Fibroblast of villous mesenchyme (primary cell): Measurements from ENCODE around the gene CCDC190. TPM values are rescaled to one million over a fixed set of nuclear protein-coding genes. Genes with fewer than 3 reads are reported as not detected.

Source experiments
- DNase-seq: peaks from one replicate; pipeline ENCODE4 v3.0.0-alpha.2; 2010; ENCODE audit warnings: low read depth
- H3K4me3 ChIP-seq: 2 replicates; pipeline ENCODE4 v1.5.1; 2011; ENCODE audit warnings: low read depth, mild to moderate bottlenecking, low read length
- total RNA-seq: library from RNA; depleted of rRNA; stranded (reverse); fragments of >200 nt; gene quantifications from 2 replicates; pipeline ENCODE4 v1.2.3, GENCODE V29; 2012
- TF ChIP-seq, protein P1 (sequence below): IDR thresholded peaks from 2 replicates; pipeline ENCODE4 v1.5.1; 2012; ENCODE audit warnings: low read depth, mild to moderate bottlenecking, low read length; ENCODE audit not compliant: insufficient read depth

CCDC190 gene, protein sequence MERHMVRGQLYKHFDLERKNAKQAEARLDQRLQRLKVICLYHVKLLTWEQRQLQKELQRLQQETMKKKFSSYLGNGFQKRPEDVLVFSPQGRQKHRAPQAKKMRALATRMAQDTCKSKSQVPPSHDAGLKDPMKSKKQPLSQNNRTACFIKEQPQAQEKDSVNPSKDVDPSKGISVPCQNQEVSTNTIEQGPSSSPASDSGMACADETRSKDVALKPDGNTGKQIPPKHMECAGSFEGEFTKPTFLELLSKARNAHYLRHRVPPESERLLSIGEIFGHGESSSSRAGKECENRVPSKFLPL
- 0.43 TPM in 1 of 2 replicates, not detected in the other for total RNA-seq

DNA sequence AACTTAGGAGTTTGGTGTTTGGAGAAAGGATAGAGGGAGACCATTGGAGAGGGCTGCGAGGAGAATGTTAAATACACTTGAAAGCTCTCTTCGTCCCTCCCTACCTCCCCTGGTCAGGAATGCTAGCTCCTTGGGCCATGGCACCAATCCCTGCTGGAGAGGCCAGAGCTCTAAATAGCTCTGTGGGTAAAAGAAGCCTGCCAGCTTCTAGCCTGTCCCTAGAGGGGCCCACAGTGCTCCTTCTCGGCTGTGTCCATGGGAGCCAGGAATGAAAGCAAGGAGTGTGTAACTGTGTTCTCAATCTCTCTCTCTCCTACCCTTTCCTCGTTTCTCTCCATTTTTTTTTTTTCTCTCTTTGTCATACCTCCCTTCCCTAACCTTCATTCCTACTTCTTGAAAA is at the start of gene CCDC190:
Gene CCDC190, minus strand, starts transcription at position 75 of the 400 bp plus-strand sequence. CDS start 1,529 bp downstream, outside the sequence.
- no peak for DNase-seq
- TF ChIP-seq, protein P1, sequence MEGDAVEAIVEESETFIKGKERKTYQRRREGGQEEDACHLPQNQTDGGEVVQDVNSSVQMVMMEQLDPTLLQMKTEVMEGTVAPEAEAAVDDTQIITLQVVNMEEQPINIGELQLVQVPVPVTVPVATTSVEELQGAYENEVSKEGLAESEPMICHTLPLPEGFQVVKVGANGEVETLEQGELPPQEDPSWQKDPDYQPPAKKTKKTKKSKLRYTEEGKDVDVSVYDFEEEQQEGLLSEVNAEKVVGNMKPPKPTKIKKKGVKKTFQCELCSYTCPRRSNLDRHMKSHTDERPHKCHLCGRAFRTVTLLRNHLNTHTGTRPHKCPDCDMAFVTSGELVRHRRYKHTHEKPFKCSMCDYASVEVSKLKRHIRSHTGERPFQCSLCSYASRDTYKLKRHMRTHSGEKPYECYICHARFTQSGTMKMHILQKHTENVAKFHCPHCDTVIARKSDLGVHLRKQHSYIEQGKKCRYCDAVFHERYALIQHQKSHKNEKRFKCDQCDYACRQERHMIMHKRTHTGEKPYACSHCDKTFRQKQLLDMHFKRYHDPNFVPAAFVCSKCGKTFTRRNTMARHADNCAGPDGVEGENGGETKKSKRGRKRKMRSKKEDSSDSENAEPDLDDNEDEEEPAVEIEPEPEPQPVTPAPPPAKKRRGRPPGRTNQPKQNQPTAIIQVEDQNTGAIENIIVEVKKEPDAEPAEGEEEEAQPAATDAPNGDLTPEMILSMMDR: no peak

DNA sequence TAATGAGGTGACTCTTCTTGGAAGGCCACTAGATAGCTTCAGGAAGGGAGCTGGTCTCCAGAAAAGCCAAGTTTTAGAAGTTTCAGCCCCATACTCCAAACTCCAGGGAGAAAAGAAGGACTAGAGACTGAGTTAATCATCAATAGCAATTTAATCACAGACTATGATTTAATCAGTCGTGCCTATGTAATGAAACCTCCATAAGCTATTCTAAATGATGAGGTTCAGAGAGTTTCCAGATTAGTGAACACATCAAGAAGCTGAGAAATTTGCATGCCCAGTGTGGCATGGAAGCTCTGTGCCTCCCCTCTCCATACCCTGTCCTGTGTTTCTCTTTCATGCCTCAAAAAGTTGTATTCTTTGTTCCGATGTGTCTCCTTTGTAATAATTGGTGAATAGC is 49.2 kb upstream of the CCDC190 start:
- no peak for DNase-seq
- H3K4me3 ChIP-seq: no peak overlapping the region
- TF ChIP-seq, protein P1: no peak

More for the DNA sequence above, at the start of gene CCDC190:
- H3K4me3 ChIP-seq: no peak within 1 kb of the TSS

DNA sequence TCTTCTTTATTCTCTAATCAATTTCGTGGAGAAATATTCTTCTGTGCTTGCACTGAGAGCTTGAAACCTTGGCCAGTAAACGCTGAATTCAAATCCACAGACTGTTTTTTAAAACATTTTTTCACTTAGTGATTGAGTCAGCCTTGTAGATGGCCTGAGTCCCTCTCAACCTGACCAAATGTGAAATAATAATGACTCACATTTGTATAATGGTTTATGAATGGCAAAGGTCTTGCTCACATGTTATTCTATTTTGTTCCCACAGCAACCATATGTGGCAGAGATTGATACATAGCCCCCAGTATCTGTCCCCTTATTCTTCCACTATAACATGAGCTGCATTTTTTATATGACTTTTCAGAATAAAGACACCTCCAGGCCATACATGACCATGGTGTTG is 47.8 kb upstream of the CCDC190 start:
- peak; percentile 24 for DNase-seq
- TF ChIP-seq, protein P1: no peak
- no peak overlapping the region for H3K4me3 ChIP-seq

DNA sequence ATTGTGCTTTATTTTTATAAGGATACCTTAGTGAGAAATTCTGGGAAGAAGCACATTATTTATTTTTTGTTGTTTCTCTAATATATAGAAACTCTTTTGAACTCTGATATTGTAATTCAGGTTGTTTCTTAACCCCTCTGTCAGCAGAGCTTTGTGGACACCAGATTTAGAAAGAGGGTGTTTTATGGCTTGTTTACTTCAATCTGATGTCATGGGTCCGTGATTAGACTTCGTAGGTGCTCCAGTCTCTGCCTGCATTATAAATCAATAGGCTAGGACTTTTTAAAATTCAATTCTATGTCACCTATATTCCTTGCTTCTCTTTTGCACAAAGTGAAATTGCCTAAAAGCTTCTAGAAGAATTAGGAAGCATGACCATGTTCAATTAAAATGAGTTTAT is 47.3 kb upstream of the CCDC190 start:
- TF ChIP-seq, protein P1: no peak
- DNase-seq: peak; percentile 14
- no peak overlapping the region for H3K4me3 ChIP-seq

DNA sequence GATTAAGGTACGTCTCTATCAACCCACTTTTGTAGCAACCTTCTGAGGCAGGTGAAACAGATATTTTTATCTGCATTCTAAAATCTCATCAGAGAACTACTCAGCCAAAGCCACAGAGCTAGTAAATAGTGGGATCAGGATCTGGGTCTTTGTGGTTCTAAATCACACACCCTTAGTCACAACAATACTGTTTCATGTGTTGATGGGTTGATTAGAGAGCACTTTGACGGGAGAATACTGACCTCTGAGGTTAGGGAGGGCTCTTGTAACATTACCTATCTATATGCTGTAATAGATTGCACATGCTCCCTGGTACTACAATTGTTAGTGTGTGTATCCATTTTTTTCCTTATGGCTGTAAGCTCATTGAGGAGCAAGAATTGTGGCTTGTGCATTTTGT is 45.5 kb upstream of the CCDC190 start:
- DNase-seq: no peak
- H3K4me3 ChIP-seq: no peak overlapping the region
- TF ChIP-seq, protein P1: no peak

DNA sequence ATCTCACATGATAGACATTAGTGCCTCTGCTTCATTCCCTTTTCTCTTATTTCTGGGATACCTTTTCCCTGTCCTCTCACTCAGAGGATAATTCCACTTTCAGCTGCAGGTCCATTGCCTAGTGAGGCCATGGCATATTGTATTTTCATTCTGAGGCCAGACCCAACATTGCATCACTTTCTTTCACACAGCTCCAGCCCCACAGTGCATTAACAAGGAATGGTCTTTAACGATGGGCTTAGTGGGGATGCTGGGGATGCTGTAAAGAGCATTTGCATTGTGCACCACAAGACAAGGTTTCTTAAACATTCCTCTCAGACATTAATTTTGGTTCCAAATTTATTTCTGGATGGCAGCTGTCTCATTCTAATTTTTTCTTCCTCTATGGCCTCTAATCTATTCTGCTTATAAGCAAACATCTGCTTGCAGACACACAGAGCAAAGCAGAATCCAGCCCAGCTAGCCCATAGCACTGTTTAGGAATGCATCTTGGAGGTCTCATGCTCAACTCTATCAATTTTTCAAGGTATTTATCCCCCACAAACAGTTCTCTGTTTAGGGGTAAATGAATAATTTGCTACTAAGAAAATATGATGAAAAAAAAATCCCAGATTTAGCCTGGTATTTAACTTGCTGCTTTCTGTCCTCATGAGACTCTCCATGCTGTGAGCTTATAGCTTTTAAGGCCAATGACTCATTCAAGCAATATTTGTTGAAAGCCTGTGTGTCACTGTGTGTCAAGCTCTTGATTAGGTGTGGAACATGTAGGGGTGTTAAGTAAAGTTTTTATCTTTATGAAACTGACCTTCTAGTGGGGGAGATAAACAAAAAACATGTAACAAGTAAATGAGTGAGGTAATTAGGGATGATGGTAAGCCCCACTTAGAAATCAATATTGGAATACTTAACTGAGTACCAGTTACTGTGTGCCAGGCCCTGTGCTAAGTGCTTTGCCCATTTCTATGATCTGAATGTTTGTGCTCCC is 44.5 kb upstream of the CCDC190 start:
- peak; percentile 76 for DNase-seq
- H3K4me3 ChIP-seq: no peak overlapping the region
- TF ChIP-seq, protein P1: no peak
